Endodermal cell (in vitro differentiated cells): ENCODE measurements around the gene SGCG. TPM values are rescaled to one million over a fixed set of nuclear protein-coding genes. Genes with fewer than 3 reads are reported as not detected.

Experiments used
- DNase-seq: peaks from one replicate; pipeline ENCODE4 v3.0.0-alpha.2; 2017
- H3K27ac ChIP-seq: 2 replicates; pipeline ENCODE4 v1.5.1; 2013; ENCODE audit warnings: mild to moderate bottlenecking, low read depth, low read length, moderate library complexity
- H3K27me3 ChIP-seq: 2 replicates; pipeline ENCODE4 v1.6.1; 2013; ENCODE audit warnings: mild to moderate bottlenecking, low read length, moderate library complexity; ENCODE audit not compliant: insufficient read depth, control insufficient read depth, poor library complexity, severe bottlenecking
- H3K36me3 ChIP-seq: 2 replicates; pipeline ENCODE4 v1.7.0; 2013; ENCODE audit warnings: mild to moderate bottlenecking, low read length, moderate library complexity; ENCODE audit not compliant: control insufficient read depth, insufficient read depth
- H3K4me1 ChIP-seq: one replicate; pipeline ENCODE4 v1.7.0; 2013; ENCODE audit warnings: low read length; ENCODE audit not compliant: control insufficient read depth, insufficient read depth
- H3K4me3 ChIP-seq: 2 replicates; pipeline ENCODE4 v1.5.1; 2013; ENCODE audit warnings: mild to moderate bottlenecking, low read length, moderate library complexity
- H3K9ac ChIP-seq: 2 replicates; pipeline ENCODE4 v1.6.1; 2013; ENCODE audit warnings: mild to moderate bottlenecking, low read length, moderate library complexity; ENCODE audit not compliant: poor library complexity, severe bottlenecking; ENCODE audit errors: extremely low read depth
- H3K9me3 ChIP-seq: 2 replicates; pipeline ENCODE4 v1.6.1; 2013; ENCODE audit warnings: mild to moderate bottlenecking, low read length, moderate library complexity; ENCODE audit not compliant: control insufficient read depth
- H3K27ac Mint-ChIP-seq: 2 replicates; pipeline ENCODE4 v1.8.0; 2020; ENCODE audit warnings: mixed read lengths
- H3K27me3 Mint-ChIP-seq: 2 replicates; pipeline ENCODE4 v1.8.0; 2021; ENCODE audit warnings: mild to moderate bottlenecking, mixed read lengths; ENCODE audit not compliant: insufficient read depth
- H3K36me3 Mint-ChIP-seq: 2 replicates; pipeline ENCODE4 v1.8.0; 2020; ENCODE audit warnings: low read depth, mixed read lengths
- H3K4me1 Mint-ChIP-seq: 2 replicates; pipeline ENCODE4 v1.8.0; 2020; ENCODE audit warnings: mixed read lengths
- H3K4me3 Mint-ChIP-seq: 2 replicates; pipeline ENCODE4 v1.8.0; 2020; ENCODE audit warnings: mild to moderate bottlenecking, moderate library complexity, mixed read lengths
- H3K9me3 Mint-ChIP-seq: 2 replicates; pipeline ENCODE4 v1.8.0; 2020; ENCODE audit warnings: mild to moderate bottlenecking, mixed read lengths
- WGBS, 2 experiments: methylation state at CpG; one replicate each; pipeline versions ENCODE4 v1.1.5 to v1.1.7; 2013; ENCODE audit warnings: missing lambda C conversion rate in 2 of 2, mixed read lengths in 1 of 2; ENCODE audit not compliant: insufficient coverage in 1 of 2, insufficient read length in 1 of 2; 5-methylcytosine and 5-hydroxymethylcytosine counted together
- total RNA-seq, 2 donors: library from RNA; stranded (reverse); fragmentation: NEBNext Ultra II Directional in 1 of 2; extraction: Animal tissue kit (Norgen Biotek cat#: 25700) in 1 of 2; gene quantifications; 2 replicates in 1 of 2; 3 replicates in 1 of 2; pipeline ENCODE4 v1.2.1, GENCODE V29; 2021
- TF ChIP-seq, protein P1 (sequence below): fragments of 200-600 bp; sonication (generic); conservative IDR thresholded peaks from 2 replicates; pipeline ENCODE4 v1.5.0; 2021; ENCODE audit warnings: antibody characterized with exemption, mild to moderate bottlenecking

Gene SGCG
- total RNA-seq, 2 donors from 2014 or later, result 0.15 to 0.27 TPM

- Histone ChIP-seq H3K9ac (no peak overlapping the region), H3K9me3 (no peaks in the 10 kb centered on the region), H3K27ac (no peak overlapping the region), H3K27me3 (no peaks in the 10 kb centered on the region), H3K4me3 (no peak overlapping the region), H3K36me3 (no peaks in the 10 kb centered on the region), H3K4me1 (no peaks in the 10 kb centered on the region)
- DNase-seq, result no peak
- Mint-ChIP-seq H3K9me3 (peaks cover 2% of the 10 kb centered on the region), H3K36me3 (no peaks in the 10 kb centered on the region), H3K27me3 (no peaks in the 10 kb centered on the region), H3K4me3 (no peak overlapping the region), H3K27ac (no peak overlapping the region), H3K4me1 (no peaks in the 10 kb centered on the region)
- WGBS, 2 experiments, result 86 to 93% methylated on average over 1 to 5 of the region's 5 CpGs
- TF ChIP-seq, protein P1, sequence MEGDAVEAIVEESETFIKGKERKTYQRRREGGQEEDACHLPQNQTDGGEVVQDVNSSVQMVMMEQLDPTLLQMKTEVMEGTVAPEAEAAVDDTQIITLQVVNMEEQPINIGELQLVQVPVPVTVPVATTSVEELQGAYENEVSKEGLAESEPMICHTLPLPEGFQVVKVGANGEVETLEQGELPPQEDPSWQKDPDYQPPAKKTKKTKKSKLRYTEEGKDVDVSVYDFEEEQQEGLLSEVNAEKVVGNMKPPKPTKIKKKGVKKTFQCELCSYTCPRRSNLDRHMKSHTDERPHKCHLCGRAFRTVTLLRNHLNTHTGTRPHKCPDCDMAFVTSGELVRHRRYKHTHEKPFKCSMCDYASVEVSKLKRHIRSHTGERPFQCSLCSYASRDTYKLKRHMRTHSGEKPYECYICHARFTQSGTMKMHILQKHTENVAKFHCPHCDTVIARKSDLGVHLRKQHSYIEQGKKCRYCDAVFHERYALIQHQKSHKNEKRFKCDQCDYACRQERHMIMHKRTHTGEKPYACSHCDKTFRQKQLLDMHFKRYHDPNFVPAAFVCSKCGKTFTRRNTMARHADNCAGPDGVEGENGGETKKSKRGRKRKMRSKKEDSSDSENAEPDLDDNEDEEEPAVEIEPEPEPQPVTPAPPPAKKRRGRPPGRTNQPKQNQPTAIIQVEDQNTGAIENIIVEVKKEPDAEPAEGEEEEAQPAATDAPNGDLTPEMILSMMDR, result no peak
These were observed 98.5 kb downstream of the SGCG start for GRCh38 chr13:23279321-23279720.

DNA sequence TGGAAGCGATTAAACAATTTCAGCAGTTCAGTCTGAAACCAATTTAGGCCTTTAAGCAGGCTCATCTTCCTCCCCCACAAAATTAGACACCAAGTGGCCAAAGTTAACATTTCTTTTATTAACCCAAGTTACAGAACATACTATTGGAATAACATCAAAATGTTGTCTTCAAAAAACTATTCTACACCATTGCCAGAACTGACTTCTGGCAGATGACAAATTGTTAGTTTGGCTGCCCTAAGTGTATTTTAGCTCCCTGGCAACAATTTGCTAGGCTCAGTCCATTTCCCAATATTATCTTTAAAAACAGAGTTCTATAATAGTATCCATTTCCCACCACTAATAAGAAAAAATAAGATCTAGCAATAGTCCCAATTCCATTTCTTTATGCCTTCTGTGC, 107.8 kb downstream of the SGCG start:
- DNase-seq, result no peak
- Histone ChIP-seq H3K4me1 (no peaks in the 10 kb centered on the region), H3K4me3 (no peak overlapping the region), H3K9me3 (no peaks in the 10 kb centered on the region), H3K27me3 (no peaks in the 10 kb centered on the region), H3K27ac (no peak overlapping the region), H3K36me3 (no peaks in the 10 kb centered on the region), H3K9ac (no peak overlapping the region)
- H3K9me3 Mint-ChIP-seq, result no peaks in the 10 kb centered on the region
- H3K4me3 Mint-ChIP-seq, result no peak overlapping the region
- H3K27me3 Mint-ChIP-seq, result no peaks in the 10 kb centered on the region
- WGBS, 2 experiments, result 85 to 100% methylated on average over 1 of the region's 1 CpG
- TF ChIP-seq, protein P1, result no peak
- no peak overlapping the region for H3K27ac Mint-ChIP-seq
- no peaks in the 10 kb centered on the region for H3K4me1 Mint-ChIP-seq
- H3K36me3 Mint-ChIP-seq, result no peaks in the 10 kb centered on the region

DNA sequence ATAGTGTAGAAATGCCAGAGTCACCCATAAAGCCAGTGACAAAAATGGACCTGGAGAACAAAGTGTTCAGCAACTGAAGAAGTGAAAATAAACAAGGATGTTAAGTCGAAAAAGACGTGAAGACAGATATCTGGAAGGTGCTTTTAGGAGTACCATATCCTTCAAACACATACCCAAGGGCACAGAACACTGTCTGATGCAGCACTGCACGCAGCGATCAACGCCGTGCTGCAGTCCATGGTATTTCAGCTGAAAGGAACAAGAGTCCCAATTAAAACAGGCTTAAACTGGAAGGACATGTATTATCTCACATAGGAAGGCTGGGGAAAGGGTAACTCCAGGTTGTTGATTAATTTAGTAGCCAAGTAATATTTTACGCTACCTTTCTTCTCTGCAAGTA, 108.2 kb downstream of the SGCG start:
- Histone ChIP-seq H3K9me3 (no peaks in the 10 kb centered on the region), H3K9ac (no peak overlapping the region), H3K4me1 (no peaks in the 10 kb centered on the region), H3K27ac (no peak overlapping the region), H3K36me3 (no peaks in the 10 kb centered on the region), H3K27me3 (no peaks in the 10 kb centered on the region), H3K4me3 (no peak overlapping the region)
- no peak overlapping the region for H3K27ac Mint-ChIP-seq
- no peak for DNase-seq
- 86 to 93% methylated on average over 7 of the region's 7 CpGs for WGBS, 2 experiments
- H3K4me1 Mint-ChIP-seq, result no peaks in the 10 kb centered on the region
- no peaks in the 10 kb centered on the region for H3K36me3 Mint-ChIP-seq
- no peaks in the 10 kb centered on the region for H3K27me3 Mint-ChIP-seq
- no peak overlapping the region for H3K4me3 Mint-ChIP-seq
- TF ChIP-seq, protein P1, result no peak
- H3K9me3 Mint-ChIP-seq, result no peaks in the 10 kb centered on the region
